GM19328 (cell line): ENCODE results near the gene SLC1A5.

Source experiments
- ATAC-seq: cut with Tn5 transposase; IDR thresholded peaks from one replicate; pipeline ENCODE4 v1.9.1; 2021; ENCODE audit warnings: mild to moderate bottlenecking, moderate library complexity; ENCODE audit not compliant: unreplicated experiment

The SLC1A5 gene

DNA sequence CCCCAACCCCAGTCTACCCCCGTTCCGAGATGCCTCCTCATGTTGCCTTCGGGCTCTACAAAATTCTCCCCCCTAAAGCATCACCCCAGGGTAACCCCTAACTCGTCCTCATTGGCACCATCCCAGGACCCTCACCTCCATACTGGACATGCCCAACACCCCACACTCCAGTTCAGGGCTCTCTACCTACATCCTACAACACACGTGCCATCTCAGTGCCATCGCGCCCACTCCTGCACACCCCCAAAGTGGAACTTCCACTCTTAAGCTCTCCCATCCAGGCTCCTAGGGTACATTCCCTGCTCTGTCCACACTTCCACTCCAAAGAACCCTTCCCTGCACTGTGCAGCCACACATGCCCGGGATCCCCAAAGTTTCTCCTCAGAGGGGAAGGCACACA is 43.4 kb downstream of the SLC1A5 start:
- no peak for ATAC-seq

DNA sequence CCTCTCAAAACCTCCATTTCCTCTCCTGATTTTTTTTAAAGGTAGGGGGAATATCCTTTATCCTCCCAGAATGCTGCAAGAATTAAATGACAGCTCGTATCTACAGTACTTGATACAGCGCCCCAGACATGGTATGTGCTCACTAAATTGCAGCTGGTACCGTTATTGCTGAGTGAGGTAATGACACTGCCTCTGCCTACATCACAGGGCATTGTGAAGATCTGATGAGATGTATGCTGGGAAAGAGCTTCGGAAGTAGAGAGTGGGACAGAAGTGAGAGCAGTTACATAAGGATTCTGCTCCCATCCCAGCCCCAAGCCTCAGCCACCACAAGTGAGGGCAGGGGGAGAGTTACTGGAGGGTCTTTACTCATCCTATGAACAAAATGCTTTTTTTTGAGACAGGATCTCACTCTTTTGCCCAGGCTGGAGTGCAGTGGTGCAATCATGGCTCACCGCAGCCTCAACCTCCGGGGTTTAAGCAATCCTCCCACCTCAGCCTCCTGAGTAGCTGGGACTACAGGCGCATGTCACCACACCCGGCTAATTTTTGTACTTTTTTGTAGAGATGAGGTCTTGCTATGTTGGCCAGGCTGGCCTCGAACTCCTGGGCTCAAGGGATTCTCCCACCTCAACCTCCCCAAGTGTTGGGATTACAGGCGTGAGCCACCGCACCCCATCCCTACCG is 44.2 kb downstream of the SLC1A5 start:
- ATAC-seq: no peak

DNA sequence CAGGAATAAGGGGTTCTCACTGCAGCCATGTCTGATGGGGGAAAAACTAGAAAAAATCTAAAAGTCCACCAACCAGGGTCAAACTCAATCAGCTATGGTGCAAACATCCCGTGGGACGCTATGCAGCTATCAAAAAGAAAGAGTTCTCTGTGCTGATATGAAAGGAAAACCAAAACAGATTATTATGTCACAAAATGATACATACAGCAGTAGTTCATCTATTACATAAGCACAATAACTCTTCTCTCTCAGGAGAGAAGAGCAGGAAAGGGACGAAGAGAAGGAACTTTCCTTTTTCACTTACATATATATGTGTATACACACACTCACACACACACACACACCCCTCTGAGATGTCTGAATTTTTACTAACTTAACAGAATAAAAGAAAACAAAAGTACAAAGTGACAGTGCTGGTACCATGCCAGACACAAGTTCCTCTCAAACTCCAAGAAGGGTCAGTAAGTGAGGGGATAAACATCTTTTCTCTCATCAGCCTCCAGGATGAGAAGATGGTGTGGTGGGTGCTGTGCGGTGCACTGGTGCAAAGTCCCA is 45.4 kb downstream of the SLC1A5 start:
- ATAC-seq: no peak

DNA sequence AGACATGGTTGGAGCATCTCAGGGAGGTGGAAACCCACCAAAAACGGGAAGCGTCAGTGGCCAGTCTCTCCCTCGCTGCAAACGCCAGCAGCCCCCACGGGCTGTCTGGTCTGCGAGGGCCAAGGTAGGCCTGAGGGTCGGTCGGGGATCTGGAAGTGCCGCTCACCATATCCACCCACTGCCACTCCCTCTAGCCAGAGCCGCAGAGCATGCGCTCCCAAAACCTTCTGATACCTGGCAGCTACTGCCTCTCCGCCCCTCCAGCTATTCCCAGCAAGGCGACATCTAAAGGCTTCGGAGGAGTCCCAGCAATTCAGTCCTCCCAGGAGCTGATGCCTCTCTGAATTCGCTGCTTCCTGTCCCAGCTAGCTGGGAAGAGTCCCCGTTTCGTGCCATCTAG is 46.9 kb downstream of the SLC1A5 start:
- ATAC-seq: no peak

DNA sequence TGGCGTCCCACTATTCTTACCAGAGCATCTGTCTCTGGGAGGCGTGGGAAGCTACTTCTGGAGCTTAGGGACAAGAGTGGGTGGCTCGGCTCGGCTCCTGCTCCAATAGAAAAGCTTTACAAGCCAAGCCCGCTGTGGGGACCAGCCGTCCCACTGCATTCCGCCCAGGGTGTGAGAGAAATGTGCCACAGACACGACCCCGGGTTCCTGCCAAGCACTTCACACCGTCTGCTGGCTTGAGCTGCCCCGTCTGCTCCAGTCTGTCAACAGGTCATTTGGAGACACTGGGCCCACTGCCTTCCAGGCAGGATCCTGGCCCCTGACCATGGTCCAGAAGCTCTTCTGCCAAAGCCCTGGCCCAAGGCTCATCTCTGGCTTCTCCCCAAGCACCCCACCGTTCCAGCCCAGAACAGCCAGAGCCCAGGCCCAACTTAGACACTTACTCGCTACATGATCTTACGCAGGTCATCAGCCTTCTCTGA is 49.1 kb downstream of the SLC1A5 start:
- ATAC-seq: no peak

DNA sequence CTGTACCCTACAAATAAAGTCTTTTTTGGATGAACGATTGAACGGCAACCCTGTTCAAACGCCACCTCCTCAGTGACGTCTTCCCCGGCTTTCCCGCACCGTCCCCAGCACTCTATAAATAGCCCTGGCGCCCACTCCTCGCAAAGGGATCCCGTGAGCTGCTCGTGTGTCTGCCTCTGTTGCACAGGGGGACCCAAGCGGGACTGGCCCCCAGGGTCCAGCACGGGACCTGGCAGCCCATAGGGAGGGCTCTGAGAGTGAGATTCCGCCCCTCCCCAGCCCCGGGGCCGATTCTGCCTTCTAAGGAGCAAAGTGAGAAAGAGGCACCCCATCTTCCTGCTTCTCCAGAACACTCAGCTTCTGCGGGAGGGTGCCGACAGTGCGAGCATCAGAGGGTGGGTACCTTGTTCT is 50.6 kb downstream of the SLC1A5 start:
- ATAC-seq: no peak

DNA sequence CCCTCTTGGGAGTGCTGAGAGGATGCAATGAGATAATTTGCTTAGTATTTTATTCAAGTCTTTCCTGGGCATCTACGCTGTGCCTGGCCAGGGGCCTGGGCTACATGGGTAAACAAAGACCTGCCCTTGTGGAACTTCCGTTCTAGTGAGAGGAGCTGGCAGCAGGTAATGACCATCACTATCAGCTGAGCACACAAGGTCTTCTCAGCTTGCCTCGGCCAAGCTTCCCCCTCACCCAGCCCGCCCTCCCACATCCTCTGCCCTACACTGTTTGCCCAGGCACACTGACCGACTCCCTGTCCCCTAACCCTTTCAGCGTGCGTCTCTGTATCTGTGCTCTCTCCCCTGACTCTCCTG is 51.1 kb downstream of the SLC1A5 start:
- ATAC-seq: no peak

DNA sequence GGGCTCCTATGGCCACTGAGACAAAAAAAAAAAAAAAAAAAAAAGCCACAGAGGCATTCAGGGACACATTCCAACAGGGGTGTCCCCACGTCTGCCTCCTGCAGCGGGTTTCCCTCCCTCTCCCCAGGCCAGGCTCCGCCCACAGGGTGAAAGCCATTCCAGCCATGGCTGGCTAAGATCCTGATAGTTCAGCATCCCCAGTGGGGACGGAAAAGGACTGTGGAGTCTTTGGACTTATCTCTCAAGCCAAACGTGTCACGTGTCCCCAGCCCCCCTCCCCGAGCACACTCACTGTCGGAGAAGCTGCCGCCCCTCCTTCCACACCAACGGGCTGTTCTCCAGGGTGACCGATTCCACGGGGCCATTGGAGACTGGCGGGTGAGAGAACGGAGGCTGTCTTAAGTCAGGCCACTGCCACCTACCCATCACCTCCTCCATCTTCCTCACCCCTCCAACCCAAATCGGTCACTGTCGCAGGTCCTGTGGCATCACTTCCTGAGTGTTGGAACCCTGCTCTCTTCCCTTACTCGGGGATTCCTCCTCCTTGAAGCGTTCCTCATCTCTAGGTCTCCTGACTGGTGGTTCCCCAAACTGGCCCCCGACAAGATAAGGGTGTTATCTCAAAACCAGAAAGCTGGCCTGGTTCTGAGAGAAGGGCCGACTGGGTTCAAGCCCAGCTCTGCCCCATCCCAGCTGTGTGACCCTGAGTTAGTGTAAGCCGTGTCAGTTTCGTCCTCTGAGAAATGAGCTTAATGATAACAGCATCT is 51.7 kb downstream of the SLC1A5 start:
- no peak for ATAC-seq

DNA sequence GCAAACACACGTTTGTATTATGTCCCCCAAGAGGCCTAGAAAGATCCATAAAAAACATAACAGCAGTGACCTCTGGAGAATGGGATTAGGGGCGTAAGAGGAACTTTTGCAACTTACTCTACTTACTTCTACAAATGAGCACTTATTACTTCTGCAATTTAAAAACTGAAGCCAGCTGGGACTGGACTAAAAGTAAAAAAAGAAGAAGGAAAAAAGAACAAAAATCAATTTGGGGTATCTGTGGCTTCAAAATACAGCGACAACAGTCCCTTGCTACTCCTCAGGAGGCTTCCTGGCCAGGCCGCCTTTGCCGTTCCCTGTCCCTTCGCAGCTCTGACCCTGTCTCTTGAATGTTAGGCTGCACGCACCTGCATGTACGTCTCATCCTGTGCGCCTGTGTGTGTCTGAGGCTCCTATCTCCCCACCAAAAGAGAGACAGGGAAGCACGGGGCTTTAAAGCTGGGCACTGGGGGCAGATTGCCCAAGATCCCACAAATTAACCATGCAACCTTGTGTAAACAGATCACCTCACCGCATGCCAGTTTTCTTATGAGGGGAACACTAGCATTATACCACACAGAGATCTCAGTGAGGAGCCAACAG is 54.6 kb downstream of the SLC1A5 start:
- ATAC-seq: no peak

DNA sequence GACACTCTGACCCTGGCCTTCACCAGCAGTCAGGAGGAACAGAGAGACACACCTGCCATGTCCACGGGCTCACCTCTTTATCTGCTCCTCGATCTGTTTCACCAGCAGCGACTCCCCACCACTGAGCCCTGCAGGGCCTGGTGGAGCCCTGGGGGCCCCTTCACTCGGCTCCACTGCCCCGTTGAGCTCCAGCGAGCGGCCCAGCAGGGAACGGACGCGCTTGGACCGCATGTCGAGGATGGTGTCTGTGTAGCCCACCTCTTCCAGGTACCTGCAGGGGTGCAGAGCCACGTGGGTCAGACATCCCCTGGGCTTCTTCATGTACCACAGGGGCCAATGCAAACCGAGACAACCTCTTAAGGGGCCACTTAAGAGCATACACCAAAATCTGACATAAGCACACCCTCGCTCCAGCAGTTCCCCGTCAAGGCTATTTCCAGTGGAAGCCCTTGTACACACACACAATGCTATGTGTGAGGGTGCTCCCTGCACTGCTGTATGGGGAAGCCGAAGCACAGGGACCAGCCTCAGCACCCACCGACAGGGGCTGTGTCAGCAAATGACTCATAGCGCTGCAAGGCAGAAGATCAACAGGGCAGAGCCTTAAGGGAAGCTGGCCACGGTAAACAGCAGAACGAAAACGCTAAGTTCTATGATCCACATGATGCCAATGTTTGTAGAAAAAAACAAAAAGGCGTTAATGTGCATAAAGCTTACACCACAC is 55.3 kb downstream of the SLC1A5 start:
- ATAC-seq: no peak

DNA sequence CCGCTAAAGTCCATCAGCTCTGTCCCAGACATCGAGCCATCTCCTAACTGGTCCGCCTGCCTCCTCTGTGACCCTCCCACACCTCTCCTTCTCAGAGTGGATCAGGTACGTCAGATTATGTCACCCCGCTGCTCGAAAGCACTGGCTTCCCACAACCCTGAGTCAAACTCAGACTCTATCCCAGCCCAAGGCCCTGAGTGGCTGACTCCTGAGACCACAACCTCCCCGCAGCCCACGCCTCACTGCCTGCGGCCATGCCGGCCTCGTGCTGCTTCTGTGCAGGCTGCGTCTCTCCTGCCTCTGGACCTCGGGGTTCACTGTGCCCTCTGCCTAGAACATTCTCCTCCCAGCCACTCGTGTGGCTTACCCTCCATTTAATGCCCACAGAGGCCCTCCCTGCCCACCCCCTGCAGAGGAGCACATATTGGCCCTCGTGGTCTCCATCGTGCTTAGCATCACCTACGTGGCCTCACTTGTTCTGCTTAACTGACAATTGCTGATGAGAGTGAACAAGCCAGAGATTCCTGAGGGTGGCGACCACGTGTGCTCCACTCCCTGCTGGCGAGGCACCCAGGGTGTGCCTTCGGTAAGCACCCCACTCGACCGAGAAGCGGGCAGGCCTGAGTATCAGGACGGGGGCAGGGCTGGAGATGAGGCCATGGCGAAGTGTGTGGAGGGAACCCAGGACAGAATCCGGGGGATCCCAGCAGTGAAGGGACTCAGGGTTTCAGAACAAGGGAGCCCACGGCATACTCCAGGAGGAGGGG is 56.0 kb downstream of the SLC1A5 start:
- ATAC-seq: no peak

DNA sequence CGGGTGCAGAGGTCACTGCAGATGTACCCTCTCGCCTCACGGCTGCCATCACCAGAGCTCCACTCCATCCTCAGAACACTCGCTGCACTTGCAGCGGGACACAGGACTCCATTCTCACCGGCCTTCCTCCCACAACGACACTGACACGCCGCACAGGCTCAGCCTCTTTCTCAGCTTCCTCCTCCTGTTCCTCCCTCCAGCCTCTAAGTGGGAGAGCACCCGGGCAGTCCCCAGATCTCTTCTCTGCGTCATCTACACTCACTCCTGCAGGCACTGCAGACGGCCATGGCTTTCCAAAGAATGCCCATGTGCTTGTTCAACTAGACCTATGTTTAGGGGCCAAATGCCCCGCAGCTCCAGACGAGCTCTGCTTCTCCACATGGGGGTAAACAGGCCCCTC is 56.8 kb downstream of the SLC1A5 start:
- no peak for ATAC-seq

DNA sequence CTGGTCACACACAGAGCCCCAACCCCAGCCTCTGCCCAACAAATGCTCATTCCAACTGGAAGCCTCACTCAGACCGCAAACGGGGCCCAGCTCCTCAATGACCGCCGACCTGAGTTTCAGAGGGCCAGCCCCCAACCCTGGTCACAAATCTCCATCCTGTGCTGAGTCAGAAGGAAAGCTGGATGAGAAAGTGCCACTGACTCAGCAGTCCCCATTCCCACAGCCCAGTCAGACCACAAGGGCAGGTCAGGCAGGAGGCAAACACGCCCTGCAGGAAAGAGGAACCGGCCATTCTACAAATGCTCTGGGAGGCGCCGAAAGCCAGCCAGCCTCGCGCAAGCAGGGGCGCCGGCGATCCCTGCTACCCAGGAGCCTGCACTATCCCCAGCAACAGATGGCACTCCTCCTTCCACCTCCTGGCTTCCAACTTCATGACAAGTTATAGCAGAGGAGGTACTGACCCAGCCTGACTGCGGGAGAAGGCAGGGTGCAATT is 57.3 kb downstream of the SLC1A5 start:
- no peak for ATAC-seq

DNA sequence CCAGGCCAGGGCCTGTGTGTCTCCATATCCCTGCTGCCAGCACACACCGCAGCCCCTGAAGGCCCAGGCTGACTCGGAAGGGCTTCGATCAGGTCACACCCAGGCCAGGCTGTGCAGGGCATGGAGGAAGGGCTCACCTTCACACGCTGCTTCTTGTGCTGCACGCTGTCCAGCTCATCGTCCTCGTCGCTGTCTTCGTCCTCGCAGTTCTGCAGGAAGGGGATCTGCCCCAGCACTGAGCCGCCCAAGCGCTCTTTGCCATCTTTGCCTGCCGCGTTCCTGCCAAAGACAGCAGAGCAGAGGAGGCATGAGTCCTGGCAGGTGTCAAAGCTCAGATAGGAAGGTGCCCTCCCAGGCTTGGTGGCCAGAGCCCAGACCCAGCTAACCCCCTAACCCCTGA is 57.8 kb downstream of the SLC1A5 start:
- ATAC-seq: no peak

DNA sequence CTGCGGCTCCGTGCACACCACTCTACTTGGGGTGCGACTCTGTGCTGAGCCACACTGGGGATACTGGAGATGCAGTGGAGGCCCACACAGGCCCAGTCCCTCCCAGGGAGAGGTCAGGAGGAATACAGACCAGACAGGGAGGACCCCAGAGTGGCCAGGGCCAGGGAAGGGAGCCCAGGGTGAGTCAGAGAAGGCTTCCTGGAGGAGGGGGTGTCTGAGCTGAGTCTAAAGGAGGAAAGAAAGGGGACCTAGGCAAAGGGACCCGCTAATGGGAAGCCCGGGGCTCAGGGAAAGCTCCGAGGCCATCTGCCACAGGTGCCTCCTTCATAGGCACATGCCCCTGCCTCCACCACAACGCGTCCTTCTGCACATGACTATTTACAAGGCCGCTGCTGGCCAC is 58.2 kb downstream of the SLC1A5 start:
- ATAC-seq: no peak

DNA sequence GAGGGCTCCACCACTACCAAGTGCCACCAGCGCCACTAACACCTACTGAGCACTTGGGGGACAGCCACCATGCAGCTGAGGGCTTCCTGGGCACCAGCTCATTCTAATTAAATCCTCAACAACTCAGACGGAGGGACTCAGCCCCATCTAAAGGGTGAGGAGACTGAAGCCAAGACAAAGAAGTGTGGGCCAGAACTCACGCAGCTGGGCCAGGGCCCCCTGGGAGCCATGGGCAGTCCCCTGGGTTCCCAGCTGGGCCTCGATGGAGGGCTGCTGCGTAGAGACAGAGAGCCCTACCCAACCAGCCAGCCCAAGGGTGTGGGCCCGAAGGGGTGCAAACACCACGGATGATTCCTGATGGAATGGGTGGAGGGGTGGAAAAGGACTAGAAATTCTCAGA is 58.7 kb downstream of the SLC1A5 start:
- ATAC-seq: no peak

DNA sequence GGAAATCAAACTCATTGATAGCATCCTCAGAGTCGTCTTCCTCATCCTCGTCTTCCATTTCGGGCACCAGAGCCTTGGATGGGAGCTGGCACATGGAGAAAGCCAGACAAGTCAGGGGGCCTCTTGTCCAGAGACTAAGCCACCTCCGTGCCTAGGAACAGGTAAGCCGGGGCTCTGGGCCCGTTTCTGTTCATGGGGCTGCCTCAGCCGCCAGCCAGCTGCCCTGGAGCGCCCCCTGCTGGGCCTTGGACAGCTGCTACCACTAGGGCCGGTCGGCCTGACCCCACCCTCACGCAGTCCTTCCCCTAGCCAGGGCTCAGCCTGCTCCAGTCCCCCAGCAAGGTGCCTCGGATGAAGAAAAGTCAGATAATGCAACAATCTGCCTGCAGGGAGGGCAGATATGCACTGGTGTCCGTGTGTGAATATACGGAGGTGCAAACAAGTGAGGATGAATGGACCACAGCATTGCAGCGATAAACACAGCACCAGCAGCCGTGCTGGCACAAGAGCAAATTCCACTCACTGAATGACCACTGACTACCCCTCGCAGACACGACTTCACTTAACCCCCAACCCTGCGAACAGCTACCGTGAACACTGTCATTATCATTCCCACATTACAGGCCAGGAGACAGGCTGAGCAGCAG is 59.6 kb downstream of the SLC1A5 start:
- no peak for ATAC-seq

DNA sequence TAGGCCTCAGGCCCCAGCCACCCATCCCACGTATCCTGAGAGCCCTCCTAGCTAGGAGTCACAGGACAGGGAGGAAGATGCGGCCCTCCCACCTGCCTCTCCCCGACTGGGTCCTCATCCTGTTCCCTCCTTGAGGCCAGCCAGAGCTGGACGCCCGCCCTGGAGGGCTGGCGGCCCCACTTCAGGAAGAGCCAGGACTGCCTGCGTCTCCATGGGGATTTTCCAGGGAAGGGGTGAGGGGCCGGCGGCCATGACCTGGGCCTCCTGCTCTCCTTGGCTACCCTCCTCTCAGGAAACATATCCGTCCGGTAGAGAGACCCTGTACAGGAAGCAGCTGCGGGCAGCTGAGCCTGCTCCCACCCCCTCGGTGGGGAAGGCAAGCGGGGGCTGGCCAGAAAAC is 60.2 kb downstream of the SLC1A5 start:
- ATAC-seq: no peak

DNA sequence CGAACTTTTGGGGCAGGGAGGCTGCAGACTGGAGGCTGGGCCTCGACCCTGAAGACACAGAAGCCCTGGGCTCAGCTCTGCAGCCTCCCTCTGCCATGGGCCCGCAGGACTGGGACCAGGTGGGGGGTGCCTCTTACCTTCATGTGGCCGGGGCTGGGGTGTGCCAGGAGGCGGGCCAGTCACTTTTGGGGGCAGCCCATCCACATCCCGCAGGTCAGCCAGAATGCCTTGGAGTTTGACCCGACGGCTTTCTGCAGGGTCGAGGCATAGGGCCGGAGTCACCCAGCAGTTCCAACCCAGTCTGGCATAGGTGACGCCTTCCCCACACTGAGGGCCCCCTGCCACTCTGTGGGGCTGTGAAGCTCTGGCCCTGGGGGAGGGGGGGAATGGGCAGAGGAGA is 60.6 kb downstream of the SLC1A5 start:
- ATAC-seq: no peak

DNA sequence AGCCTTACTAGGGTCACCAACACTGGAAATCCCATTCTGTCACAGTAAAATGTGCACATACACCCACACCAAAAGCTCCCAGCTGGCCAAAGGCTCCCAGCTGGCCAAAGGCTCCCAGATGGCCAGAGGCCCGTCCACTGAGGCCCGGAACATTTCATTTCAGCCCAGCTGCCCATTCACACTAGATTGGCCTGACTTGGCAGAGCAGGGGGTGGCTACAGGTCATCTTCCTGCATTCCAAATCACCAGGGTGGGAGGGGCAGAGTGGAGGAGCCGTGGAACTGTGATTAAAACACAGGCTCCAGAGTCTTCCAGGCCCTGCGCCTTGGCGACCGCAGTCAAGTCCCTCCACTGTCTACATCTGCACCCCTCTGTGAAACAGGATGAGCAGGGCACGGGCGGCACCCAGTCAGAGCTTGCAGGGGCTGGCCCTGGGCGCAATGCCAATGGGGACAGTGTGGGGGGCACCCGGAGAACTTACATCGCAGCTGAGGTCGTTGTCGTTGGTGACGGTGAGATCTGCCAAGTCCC is 61.4 kb downstream of the SLC1A5 start:
- no peak for ATAC-seq
